Panc1 (cell line): ENCODE results near the gene PCNX1.
"Not testable (repeated sequence)": the region's sequence is repeated elsewhere in the genome, so short reads cannot be mapped to it uniquely, and the experiment has no call there.

Experiments
- CTCF ChIP-seq: fragments of 450-650 bp; IDR thresholded peaks from 2 replicates; pipeline ENCODE4 v1.5.1; 2017; ENCODE audit warnings: mild to moderate bottlenecking
- POLR2AphosphoS5 ChIP-seq: IDR thresholded peaks from 2 replicates; pipeline ENCODE4 v1.6.1; 2012; ENCODE audit warnings: mild to moderate bottlenecking, low read depth, low read length, moderate library complexity

GRCh38 chr14:71129716-71130490, 222.6 kb downstream of the PCNX1 start:
- TF ChIP-seq POLR2AphosphoS5, CTCF: not testable (repeated sequence)
